GM23338 (cell line): ENCODE results near the gene FAM25A. TPM values are rescaled to one million over a fixed set of nuclear protein-coding genes. Genes with fewer than 3 reads are reported as not detected.
"Not testable (repeated sequence)": the region's sequence is repeated elsewhere in the genome, so short reads cannot be mapped to it uniquely, and the experiment has no call there.

Experiments
- ATAC-seq: fragments of 200-7000 bp; cut with Tn5 transposase; 3 replicates; pipeline ENCODE4 v1.9.1; 2020
- DNase-seq: peaks from one replicate; pipeline ENCODE4 v3.0.0-alpha.2; 2015; ENCODE audit warnings: low spot score
- H2AFZ ChIP-seq: fragments of 200-600 bp; sonication (generic); 2 replicates; pipeline ENCODE4 v1.8.0; 2016; ENCODE audit warnings: antibody characterized with exemption, mild to moderate bottlenecking, moderate library complexity
- H3F3A ChIP-seq: fragments of 200-600 bp; sonication (generic); replicated peaks from 2 replicates; pipeline ENCODE4 v1.8.0; 2017; ENCODE audit warnings: antibody characterized with exemption, mixed run types, low read depth
- H3K27ac ChIP-seq: fragments of 200-600 bp; sonication (generic); 2 replicates; pipeline ENCODE4 v1.6.1; 2016; ENCODE audit warnings: low read depth
- H3K27me3 ChIP-seq: fragments of 200-600 bp; sonication (generic); 2 replicates; pipeline ENCODE4 v1.8.0; 2016; ENCODE audit warnings: mild to moderate bottlenecking, mixed run types, moderate library complexity; ENCODE audit not compliant: insufficient read depth
- H3K36me3 ChIP-seq: fragments of 200-600 bp; sonication (generic); 2 replicates; pipeline ENCODE4 v1.8.0; 2016; ENCODE audit warnings: mild to moderate bottlenecking; ENCODE audit not compliant: insufficient read depth
- H3K4me1 ChIP-seq: fragments of 200-600 bp; sonication (generic); 2 replicates; pipeline ENCODE4 v1.8.0; 2016; ENCODE audit warnings: mild to moderate bottlenecking, moderate library complexity; ENCODE audit not compliant: insufficient read depth
- H3K4me2 ChIP-seq: fragments of 200-600 bp; sonication (generic); 2 replicates; pipeline ENCODE4 v1.7.1; 2017; ENCODE audit warnings: mixed run types
- H3K4me3 ChIP-seq: fragments of 200-600 bp; sonication (generic); 2 replicates; pipeline ENCODE4 v1.6.1; 2016; ENCODE audit warnings: mixed run types
- H3K79me2 ChIP-seq: fragments of 200-600 bp; sonication (generic); replicated peaks from 2 replicates; pipeline ENCODE4 v1.8.0; 2017; ENCODE audit warnings: mild to moderate bottlenecking; ENCODE audit not compliant: insufficient read depth
- H3K9me2 ChIP-seq: fragments of 200-600 bp; sonication (generic); 2 replicates; pipeline ENCODE4 v1.8.0; 2017; ENCODE audit not compliant: insufficient read depth
- H4K20me1 ChIP-seq: fragments of 200-600 bp; sonication (generic); replicated peaks from 2 replicates; pipeline ENCODE4 v1.8.0; 2017; ENCODE audit warnings: mild to moderate bottlenecking; ENCODE audit not compliant: insufficient read depth
- H3K27ac Mint-ChIP-seq: 2 replicates; pipeline ENCODE4 v1.8.0; 2020; ENCODE audit warnings: inconsistent platforms, mild to moderate bottlenecking, moderate library complexity, mixed read lengths
- H3K27me3 Mint-ChIP-seq: 3 replicates; pipeline ENCODE4 v1.8.0; 2022; ENCODE audit warnings: low read depth, mild to moderate bottlenecking, moderate library complexity, mixed read lengths, inconsistent platforms; ENCODE audit not compliant: insufficient read depth, poor library complexity
- H3K36me3 Mint-ChIP-seq: 3 replicates; pipeline ENCODE4 v1.8.0; 2021; ENCODE audit warnings: low read depth, mild to moderate bottlenecking, inconsistent platforms, moderate library complexity, mixed read lengths
- H3K4me1 Mint-ChIP-seq: 3 replicates; pipeline ENCODE4 v1.8.0; 2020; ENCODE audit warnings: mild to moderate bottlenecking, inconsistent platforms, mixed read lengths
- H3K4me3 Mint-ChIP-seq: 3 replicates; pipeline ENCODE4 v1.8.0; 2021; ENCODE audit warnings: moderate library complexity, mild to moderate bottlenecking, inconsistent platforms, mixed read lengths
- H3K9me3 Mint-ChIP-seq: 3 replicates; pipeline ENCODE4 v1.8.0; 2020; ENCODE audit warnings: moderate library complexity, mild to moderate bottlenecking, inconsistent platforms, mixed read lengths
- polyA plus RNA-seq: library from polyadenylated mRNA; unstranded; fragments of >200 nt; fragmentation: Nextera tagmentation; extraction: Ambion mirVana; gene quantifications from 2 replicates; pipeline ENCODE4 v1.2.1, GENCODE V29; 2016
- total RNA-seq: library from RNA; depleted of rRNA; stranded (reverse); fragments of >200 nt; shearing (Covaris generic); gene quantifications from 2 replicates; pipeline ENCODE4 v1.2.3, GENCODE V29; 2014

Gene FAM25A
- total and polyA plus RNA-seq, 2 experiments from 2014 or later, result not detected

- H3K27ac ChIP-seq, H3K4me2 ChIP-seq, H3K9me2 ChIP-seq, H3K27ac Mint-ChIP-seq, H3K4me1 ChIP-seq, H3K36me3 ChIP-seq, H3K27me3 Mint-ChIP-seq, H3K9me3 Mint-ChIP-seq, H2AFZ ChIP-seq, H3K36me3 Mint-ChIP-seq, H3K79me2 ChIP-seq, ATAC-seq, H3K4me3 Mint-ChIP-seq, H4K20me1 ChIP-seq, H3F3A ChIP-seq, H3K27me3 ChIP-seq, H3K4me1 Mint-ChIP-seq, H3K4me3 ChIP-seq, DNase-seq: not testable (repeated sequence)
Measured at GRCh38 chr10:87007124-87007523, 13.0 kb upstream of the FAM25A start.

DNA sequence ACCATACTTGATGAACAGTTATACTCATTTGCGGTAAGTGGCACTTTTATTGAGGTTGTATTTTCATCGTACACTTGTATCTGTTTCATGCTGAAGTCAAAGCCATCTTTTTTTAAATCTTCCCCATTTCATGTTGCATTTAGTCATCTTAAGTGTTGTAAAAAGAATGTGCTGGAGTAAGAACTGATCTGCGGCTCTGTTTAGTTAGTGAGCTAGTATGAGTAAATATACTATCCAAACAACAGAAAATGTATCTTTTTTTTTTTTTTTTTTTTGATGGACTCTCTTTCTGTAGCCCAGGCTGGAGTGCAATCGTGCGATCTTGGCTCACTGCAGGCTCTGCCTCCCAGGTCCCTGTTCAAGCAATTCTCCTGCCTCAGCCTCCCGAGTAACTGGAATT lies 12.4 kb upstream of the FAM25A start:
- not testable (repeated sequence) for H3K4me2 ChIP-seq, H3K4me3 ChIP-seq, H3K79me2 ChIP-seq, H3K4me1 ChIP-seq, H3K27ac Mint-ChIP-seq, H3K27ac ChIP-seq, ATAC-seq, H3K9me2 ChIP-seq, H4K20me1 ChIP-seq, H3K36me3 Mint-ChIP-seq, H3K27me3 ChIP-seq, H3K4me1 Mint-ChIP-seq, H3K36me3 ChIP-seq, H3K27me3 Mint-ChIP-seq, H3K4me3 Mint-ChIP-seq, H3K9me3 Mint-ChIP-seq, DNase-seq, H2AFZ ChIP-seq, H3F3A ChIP-seq

DNA sequence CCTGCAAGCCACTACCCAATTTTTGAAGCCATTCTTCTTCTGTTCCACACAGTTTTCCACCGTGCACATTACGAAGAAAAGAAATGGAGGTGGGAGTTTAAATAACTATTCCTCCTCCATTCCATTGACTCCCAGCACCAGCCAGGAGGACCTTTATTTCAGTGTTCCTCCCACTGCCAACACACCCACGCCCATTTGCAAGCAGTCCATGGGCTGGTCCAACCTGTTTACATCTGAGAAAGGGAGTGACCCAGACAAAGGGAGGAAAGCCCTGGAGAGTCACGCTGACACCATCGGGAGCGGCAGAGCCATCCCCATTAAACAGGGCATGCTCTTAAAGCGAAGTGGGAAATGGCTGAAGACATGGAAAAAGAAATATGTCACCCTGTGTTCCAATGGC lies 11.8 kb upstream of the FAM25A start:
- not testable (repeated sequence) for H3K36me3 Mint-ChIP-seq, H3K4me1 ChIP-seq, H3K4me3 Mint-ChIP-seq, H3F3A ChIP-seq, H3K79me2 ChIP-seq, H4K20me1 ChIP-seq, H3K4me2 ChIP-seq, H3K4me3 ChIP-seq, H3K9me3 Mint-ChIP-seq, H2AFZ ChIP-seq, ATAC-seq, H3K4me1 Mint-ChIP-seq, H3K9me2 ChIP-seq, DNase-seq, H3K27me3 ChIP-seq, H3K27ac Mint-ChIP-seq, H3K27ac ChIP-seq, H3K27me3 Mint-ChIP-seq, H3K36me3 ChIP-seq

DNA sequence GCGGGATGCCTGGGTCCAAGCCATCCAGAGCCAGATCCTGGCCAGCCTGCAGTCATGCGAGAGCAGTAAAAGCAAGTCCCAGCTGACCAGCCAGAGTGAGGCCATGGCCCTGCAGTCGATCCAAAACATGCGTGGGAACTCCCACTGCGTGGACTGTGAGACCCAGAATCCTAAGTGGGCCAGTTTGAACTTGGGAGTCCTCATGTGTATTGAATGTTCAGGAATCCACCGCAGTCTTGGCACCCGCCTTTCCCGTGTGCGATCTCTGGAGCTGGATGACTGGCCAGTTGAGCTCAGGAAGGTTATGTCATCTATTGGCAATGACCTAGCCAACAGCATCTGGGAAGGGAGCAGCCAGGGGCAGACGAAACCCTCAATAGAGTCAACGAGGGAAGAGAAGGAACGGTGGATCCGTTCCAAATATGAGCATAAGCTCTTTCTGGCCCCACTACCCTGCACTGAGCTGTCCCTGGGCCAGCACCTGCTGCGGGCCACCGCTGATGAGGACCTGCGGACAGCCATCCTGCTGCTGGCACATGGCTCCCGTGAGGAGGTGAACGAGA lies 10.9 kb upstream of the FAM25A start:
- H3K27me3 Mint-ChIP-seq, H3K9me2 ChIP-seq, H3K79me2 ChIP-seq, H3K4me1 ChIP-seq, H3K27ac ChIP-seq, H3K27me3 ChIP-seq, H3K4me3 Mint-ChIP-seq, DNase-seq, H3K27ac Mint-ChIP-seq, H3K4me1 Mint-ChIP-seq, ATAC-seq, H3K9me3 Mint-ChIP-seq, H4K20me1 ChIP-seq, H3F3A ChIP-seq, H3K4me3 ChIP-seq, H3K36me3 ChIP-seq, H3K36me3 Mint-ChIP-seq, H3K4me2 ChIP-seq, H2AFZ ChIP-seq: not testable (repeated sequence)

DNA sequence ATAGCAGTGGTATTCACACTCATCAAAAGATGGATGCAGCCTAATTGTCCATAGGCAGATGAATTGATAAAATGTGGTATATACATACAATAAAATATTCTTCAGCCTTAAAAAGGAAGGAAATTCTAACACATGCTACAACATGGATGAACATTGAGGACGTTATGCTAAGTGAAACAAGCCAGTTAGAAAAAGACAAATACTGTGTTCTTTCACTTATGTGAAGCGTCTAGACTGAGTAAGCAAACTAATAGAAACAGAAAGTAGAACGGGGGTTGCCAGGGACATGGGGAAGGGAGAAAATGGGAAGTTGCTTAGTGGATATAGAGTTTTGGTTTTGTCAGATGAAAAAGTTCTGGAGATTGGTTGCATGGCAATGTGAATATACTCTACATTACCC lies 6.6 kb upstream of the FAM25A start:
- not testable (repeated sequence) for DNase-seq, H3K4me3 ChIP-seq, H4K20me1 ChIP-seq, H3K79me2 ChIP-seq, H3K36me3 ChIP-seq, H3F3A ChIP-seq, ATAC-seq, H3K36me3 Mint-ChIP-seq, H3K9me2 ChIP-seq, H3K9me3 Mint-ChIP-seq, H3K4me3 Mint-ChIP-seq, H3K27me3 ChIP-seq, H3K27ac Mint-ChIP-seq, H3K4me2 ChIP-seq, H3K4me1 Mint-ChIP-seq, H2AFZ ChIP-seq, H3K4me1 ChIP-seq, H3K27ac ChIP-seq, H3K27me3 Mint-ChIP-seq

GRCh38 chr10:87014986-87015716 lies 4.9 kb upstream of the FAM25A start:
- H4K20me1 ChIP-seq, H3K27me3 Mint-ChIP-seq: not testable (repeated sequence)

More at GRCh38 chr10:87014986-87015716, 4.9 kb upstream of the FAM25A start:
- not testable (repeated sequence) for H3K4me3 ChIP-seq, H3K36me3 ChIP-seq, H2AFZ ChIP-seq, H3K4me3 Mint-ChIP-seq, H3K4me1 Mint-ChIP-seq, DNase-seq, H3K27me3 ChIP-seq, H3K4me1 ChIP-seq, H3K36me3 Mint-ChIP-seq, H3K9me3 Mint-ChIP-seq, H3K4me2 ChIP-seq, H3K9me2 ChIP-seq, H3K79me2 ChIP-seq, H3F3A ChIP-seq, ATAC-seq, H3K27ac Mint-ChIP-seq, H3K27ac ChIP-seq
